Skin epidermis (tissue), 12 donors: ENCODE measurements around the gene SLC39A7.
"Not testable (repeated sequence)": the region's sequence is repeated elsewhere in the genome, so short reads cannot be mapped to it uniquely, and the experiment has no call there.

ENCODE experiments used
- H3K27ac ChIP-seq, 21 experiments: fragments of 200-600 bp; sonication (generic) in 11 of 21; one replicate each; pipeline ENCODE4 v1.5.0; 2020; ENCODE audit warnings: mild to moderate bottlenecking in 3 of 21, inconsistent platforms in 2 of 21, moderate library complexity in 2 of 21
- H3K4me3 ChIP-seq, 7 experiments: fragments of 200-600 bp; sonication (generic) in 2 of 7; one replicate each; pipeline ENCODE4 v1.5.0; 2020; ENCODE audit warnings: inconsistent platforms in 2 of 7, mild to moderate bottlenecking in 2 of 7, moderate library complexity in 1 of 7

The SLC39A7 gene

GRCh38 chr6:33215271-33216116 lies 14.8 kb downstream of the SLC39A7 start:
- Histone ChIP-seq H3K27ac (no peak overlapping the region), H3K4me3 (no peak overlapping the region)

- H3K4me3 ChIP-seq: no peak overlapping the region
- H3K27ac ChIP-seq: no peak overlapping the region
Measured at GRCh38 chr6:33216117-33216649, 15.5 kb downstream of the SLC39A7 start.

DNA sequence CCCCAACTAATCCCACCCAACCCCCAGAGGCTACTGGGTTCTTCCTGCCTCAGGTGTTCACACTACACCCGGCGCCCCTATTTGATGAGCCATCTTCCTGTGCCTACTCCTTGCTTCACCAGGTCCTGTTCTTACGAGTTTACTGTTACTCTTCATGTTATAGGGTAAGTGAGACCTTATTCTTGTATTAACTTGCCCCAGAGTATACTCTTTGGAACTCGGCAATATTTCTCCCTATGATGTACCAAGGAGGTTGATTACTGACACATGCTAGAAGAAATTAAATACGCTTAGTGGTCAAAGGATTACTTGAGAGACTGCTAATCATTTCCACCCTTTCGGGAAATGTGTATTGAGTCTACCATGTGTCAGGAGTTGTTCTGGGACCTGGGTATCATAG lies 16.6 kb downstream of the SLC39A7 start:
- H3K4me3 ChIP-seq: no peak overlapping the region
- H3K27ac ChIP-seq: no peak overlapping the region

DNA sequence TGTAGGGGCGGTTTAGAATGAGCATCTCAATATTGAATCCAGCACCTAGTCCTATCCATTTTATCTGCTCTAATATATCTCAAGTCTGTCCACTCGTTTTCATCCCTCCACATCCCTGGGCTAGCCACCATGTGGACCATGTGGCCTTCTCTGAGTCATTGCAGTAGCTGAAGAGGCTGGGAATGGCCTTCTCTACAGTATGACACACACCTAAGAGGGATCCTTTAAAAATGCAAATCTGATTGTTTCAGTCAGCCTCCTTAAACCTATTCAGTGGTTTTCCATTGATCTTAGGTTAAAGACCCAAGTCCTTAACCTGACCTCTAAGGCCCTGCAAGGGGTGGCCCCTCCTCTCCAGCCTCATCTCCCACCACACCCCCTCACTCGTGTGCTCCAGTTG lies 17.0 kb downstream of the SLC39A7 start:
- Histone ChIP-seq H3K27ac (no peak overlapping the region), H3K4me3 (no peak overlapping the region)

GRCh38 chr6:33226503-33227120 lies 25.9 kb downstream of the SLC39A7 start:
- H3K4me3 ChIP-seq, H3K27ac ChIP-seq: not testable (repeated sequence)

- H3K27ac ChIP-seq: no peak overlapping the region
- H3K4me3 ChIP-seq: no peak overlapping the region
Measured at GRCh38 chr6:33235221-33235634, 34.6 kb downstream of the SLC39A7 start.

- H3K27ac ChIP-seq: no peak overlapping the region
- H3K4me3 ChIP-seq: no peak overlapping the region
Measured at GRCh38 chr6:33236328-33236727, 35.7 kb downstream of the SLC39A7 start.

DNA sequence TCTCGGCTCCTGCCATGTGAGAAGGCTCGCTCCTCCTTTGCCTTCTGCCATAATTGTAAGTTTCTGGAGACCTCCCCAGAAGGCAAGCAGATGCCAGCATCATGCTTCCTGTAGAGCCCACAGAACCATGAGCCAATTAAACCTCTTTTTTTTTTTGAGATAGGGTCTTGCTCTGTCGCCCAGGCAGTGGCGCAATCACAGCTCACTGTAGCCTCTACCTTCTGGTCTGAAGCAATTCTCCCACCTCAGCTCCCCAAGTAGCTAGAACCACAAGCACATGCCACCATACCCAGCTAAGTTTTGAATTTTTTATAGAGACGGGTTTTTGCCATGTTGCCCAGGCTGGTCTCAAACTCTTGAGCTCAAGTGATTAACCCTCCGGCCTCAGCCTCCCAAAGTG lies 36.2 kb downstream of the SLC39A7 start:
- no peak overlapping the region for H3K27ac ChIP-seq
- H3K4me3 ChIP-seq: no peak overlapping the region

DNA sequence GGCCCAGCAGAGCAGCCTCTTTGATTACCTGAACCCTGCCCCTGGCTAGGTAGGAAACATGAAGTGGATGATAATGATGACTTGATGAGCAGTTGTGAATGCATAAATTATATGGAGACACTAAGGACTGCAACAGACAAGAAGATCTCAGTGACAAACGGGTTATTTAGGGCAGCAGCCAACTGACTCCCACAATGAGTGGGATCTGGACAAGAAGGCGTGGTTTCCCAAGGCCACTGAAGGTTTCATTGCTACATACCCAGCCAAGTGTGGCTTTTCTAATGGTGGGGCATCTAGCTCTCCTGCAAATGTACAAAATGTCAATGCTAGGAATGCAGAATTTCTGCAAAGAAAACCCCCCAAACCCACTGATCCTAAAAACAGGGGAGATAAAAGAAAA lies 37.1 kb downstream of the SLC39A7 start:
- Histone ChIP-seq H3K4me3 (no peak overlapping the region), H3K27ac (no peak overlapping the region)

DNA sequence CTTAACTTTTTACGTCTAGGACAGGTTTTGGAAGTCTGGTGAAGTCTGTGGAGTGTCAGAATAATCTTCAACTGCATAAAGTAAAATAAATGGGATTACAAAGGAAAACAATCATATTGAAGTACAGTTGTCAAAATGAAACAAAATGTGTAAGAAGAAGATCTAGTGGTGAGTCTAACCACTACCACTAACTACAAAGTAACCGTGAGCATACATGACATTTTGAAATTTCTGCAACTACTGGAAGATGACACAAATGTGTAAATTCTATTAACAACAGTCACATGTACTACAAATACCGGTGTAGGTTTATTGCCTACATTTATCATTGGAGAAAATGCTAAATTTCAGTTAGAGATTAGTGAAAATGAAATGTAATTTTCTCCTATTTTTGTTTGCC lies 41.3 kb downstream of the SLC39A7 start:
- H3K27ac ChIP-seq: no peak overlapping the region
- H3K4me3 ChIP-seq: no peak overlapping the region

GRCh38 chr6:33243476-33243875 lies 42.8 kb downstream of the SLC39A7 start:
- Histone ChIP-seq H3K27ac (no peak overlapping the region), H3K4me3 (no peak overlapping the region)

DNA sequence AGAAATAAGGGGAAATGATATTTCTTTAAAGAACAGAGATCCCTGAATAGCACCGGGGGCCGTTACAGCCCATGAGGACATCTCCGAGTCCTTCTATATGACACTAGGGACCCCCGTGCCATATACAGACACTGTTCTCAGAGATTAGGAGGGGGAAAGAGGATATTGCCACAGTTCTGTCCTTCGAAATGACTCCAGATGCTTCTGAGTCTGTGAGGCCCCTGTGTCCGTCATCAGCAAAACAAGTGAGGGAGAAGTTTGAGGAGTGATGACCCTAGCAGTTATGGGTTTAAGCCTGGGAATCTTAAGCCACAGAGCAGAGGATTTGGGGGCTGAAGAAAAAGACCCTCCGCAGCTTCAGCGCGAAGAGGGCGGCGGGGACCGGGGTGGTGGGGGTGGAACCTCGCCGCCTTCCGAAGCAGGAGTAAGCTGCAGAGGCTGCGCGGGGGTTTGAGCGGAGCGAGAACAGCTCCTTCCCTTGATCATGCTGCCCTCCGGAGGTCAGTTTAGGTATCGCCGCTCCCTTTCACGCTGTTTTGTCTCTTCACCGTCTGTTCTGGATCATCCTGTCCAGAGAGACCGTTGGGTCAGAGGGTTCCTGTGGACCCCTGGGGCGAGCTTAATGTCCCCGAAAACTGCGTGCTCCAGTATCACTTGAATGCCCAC lies 47.4 kb downstream of the SLC39A7 start:
- Histone ChIP-seq H3K4me3 (peak overlapping the region; percentile 34 to 59 (median 48)), H3K27ac (peak overlapping the region in 20 of 21 experiments; percentile 75 to 99 (median 90))

GRCh38 chr6:33248643-33248931 lies 47.9 kb downstream of the SLC39A7 start:
- H3K4me3 ChIP-seq: peak overlapping the region; percentile 34 to 59 (median 48)
- H3K27ac ChIP-seq: peak overlapping the region; percentile 75 to 99 (median 90)

DNA sequence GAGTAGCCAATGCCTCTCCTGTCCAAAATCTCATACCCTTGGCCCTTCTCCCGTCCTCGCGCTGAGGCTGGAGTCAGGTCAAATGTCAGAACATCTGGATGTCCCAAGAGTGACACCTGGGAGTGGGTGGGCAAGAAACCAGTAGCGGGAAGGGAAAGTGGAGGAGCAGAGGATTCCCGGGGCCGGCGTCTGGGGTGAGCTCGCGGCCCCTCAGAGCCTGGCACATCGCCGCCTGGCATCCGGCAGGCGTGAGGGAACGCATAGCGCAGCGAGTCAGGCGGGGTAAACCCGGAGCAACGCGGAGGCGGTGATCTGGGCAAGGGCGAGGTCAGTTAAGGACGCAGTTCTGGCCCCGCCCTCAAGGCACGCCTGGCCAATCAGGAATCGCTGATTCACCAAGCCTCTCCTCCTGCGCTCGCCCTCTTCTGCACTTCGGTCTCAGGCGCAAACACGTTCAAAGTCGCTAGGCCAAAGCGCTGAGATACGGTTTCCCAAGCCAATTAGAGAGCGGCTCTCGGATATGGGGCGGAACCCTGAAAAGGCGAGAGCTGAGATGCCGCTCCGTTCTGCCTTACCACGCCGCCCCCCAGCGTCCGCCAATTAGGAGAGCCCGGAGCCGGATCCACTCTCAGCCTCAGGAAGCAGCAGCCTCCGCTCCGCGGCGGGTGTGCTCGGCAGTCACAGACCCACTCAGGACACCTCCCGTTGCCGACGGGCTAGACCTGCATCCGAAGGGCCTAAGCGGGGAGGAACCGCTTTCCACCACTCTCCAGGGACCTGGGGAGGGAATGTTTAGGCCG lies 48.5 kb downstream of the SLC39A7 start:
- peak overlapping the region; percentile 76 to 99 (median 92) for H3K27ac ChIP-seq

GRCh38 chr6:33249732-33250630 lies 49.3 kb downstream of the SLC39A7 start:
- H3K27ac ChIP-seq: peak overlapping the region; percentile 76 to 99 (median 92)

More for the DNA sequence above, 48.5 kb downstream of the SLC39A7 start:
- H3K4me3 ChIP-seq: peak overlapping the region; percentile 36 to 59 (median 48)

GRCh38 chr6:33250731-33251130 lies 50.1 kb downstream of the SLC39A7 start:
- peak overlapping the region in 16 of 21 experiments; percentile 49 to 99 (median 93) for H3K27ac ChIP-seq
- H3K4me3 ChIP-seq: no peak overlapping the region

More at GRCh38 chr6:33249732-33250630, 49.3 kb downstream of the SLC39A7 start:
- peak overlapping the region; percentile 36 to 59 (median 48) for H3K4me3 ChIP-seq

- H3K4me3 ChIP-seq: no peak overlapping the region
Measured at GRCh38 chr6:33251395-33252012, 50.8 kb downstream of the SLC39A7 start.

GRCh38 chr6:33252759-33253158 lies 52.1 kb downstream of the SLC39A7 start:
- H3K4me3 ChIP-seq: no peak overlapping the region
- no peak overlapping the region for H3K27ac ChIP-seq

More at GRCh38 chr6:33251395-33252012, 50.8 kb downstream of the SLC39A7 start:
- H3K27ac ChIP-seq: no peak overlapping the region
